SK-N-SH treated with all-trans-retinoic acid at 6 μM for 48 hours (cell line): Measurements from ENCODE around the gene HSPA9.

Experiments
- ATAC-seq: fragments of 200-7000 bp; cut with Tn5 transposase; 3 replicates; pipeline ENCODE4 v1.9.1; 2020; ENCODE audit warnings: mild to moderate bottlenecking, moderate library complexity
- ARNTL ChIP-seq: fragments of 450-650 bp; formaldehyde crosslinking; IDR thresholded peaks from 2 replicates; pipeline ENCODE4 v1.5.0; 2020; ENCODE audit warnings: low read depth, mild to moderate bottlenecking, moderate library complexity, borderline replicate concordance
- BACH2 ChIP-seq: fragments of 250-450 bp; sonication (Bioruptor Pico); IDR thresholded peaks from 2 replicates; pipeline ENCODE4 v1.9.0; 2021; ENCODE audit warnings: mild to moderate bottlenecking, borderline replicate concordance
- CREB5 ChIP-seq: fragments of 250-450 bp; sonication (Bioruptor Pico); IDR thresholded peaks from 2 replicates; pipeline ENCODE4 v1.5.1; 2020; ENCODE audit warnings: low read depth, mild to moderate bottlenecking, moderate library complexity
- CSDC2 ChIP-seq: fragments of 250-450 bp; sonication (Bioruptor Pico); IDR thresholded peaks from 2 replicates; pipeline ENCODE4 v1.5.0; 2020; ENCODE audit warnings: mild to moderate bottlenecking, moderate library complexity
- ESRRG ChIP-seq: fragments of 250-450 bp; sonication (Bioruptor Pico); IDR thresholded peaks from 2 replicates; pipeline ENCODE4 v1.6.1; 2021; ENCODE audit warnings: mild to moderate bottlenecking
- GLIS3 ChIP-seq: fragments of 250-450 bp; sonication (Bioruptor Pico); IDR thresholded peaks from 2 replicates; pipeline ENCODE4 v1.5.0; 2020; ENCODE audit warnings: mild to moderate bottlenecking, moderate library complexity
- ISL1 ChIP-seq: fragments of 250-450 bp; sonication (Bioruptor Pico); IDR thresholded peaks from 2 replicates; pipeline ENCODE4 v2.1.2; 2022; ENCODE audit warnings: mild to moderate bottlenecking, moderate library complexity
- OSR1 ChIP-seq: fragments of 250-450 bp; sonication (Bioruptor Pico); IDR thresholded peaks from 2 replicates; pipeline ENCODE4 v1.8.0; 2022; ENCODE audit warnings: moderate library complexity, mild to moderate bottlenecking, inconsistent platforms
- PATZ1 ChIP-seq: fragments of 250-450 bp; sonication (Bioruptor Pico); IDR thresholded peaks from 2 replicates; pipeline ENCODE4 v1.8.0; 2020; ENCODE audit warnings: mild to moderate bottlenecking, moderate library complexity, borderline replicate concordance
- PPARA ChIP-seq: fragments of 250-450 bp; sonication (Bioruptor Pico); IDR thresholded peaks from 2 replicates; pipeline ENCODE4 v1.5.0; 2020; ENCODE audit warnings: mild to moderate bottlenecking, borderline replicate concordance
- RARB ChIP-seq: fragments of 250-450 bp; sonication (Bioruptor Pico); IDR thresholded peaks from 2 replicates; pipeline ENCODE4 v1.8.0; 2021; ENCODE audit warnings: mild to moderate bottlenecking, moderate library complexity
- SNAI2 ChIP-seq: fragments of 250-450 bp; sonication (Bioruptor Pico); IDR thresholded peaks from 2 replicates; pipeline ENCODE4 v1.5.0; 2020; ENCODE audit warnings: mild to moderate bottlenecking, moderate library complexity
- TOX ChIP-seq: fragments of 250-450 bp; sonication (Bioruptor Pico); IDR thresholded peaks from 2 replicates; pipeline ENCODE4 v1.8.0; 2021; ENCODE audit warnings: mild to moderate bottlenecking, moderate library complexity, borderline replicate concordance
- TSHZ2 ChIP-seq: fragments of 250-450 bp; sonication (Bioruptor Pico); IDR thresholded peaks from 2 replicates; pipeline ENCODE4 v1.5.0; 2020; ENCODE audit warnings: mild to moderate bottlenecking, moderate library complexity
- ZC3H10 ChIP-seq: fragments of 250-450 bp; sonication (Bioruptor Pico); IDR thresholded peaks from 2 replicates; pipeline ENCODE4 v1.5.1; 2021; ENCODE audit warnings: mild to moderate bottlenecking, moderate library complexity
- ZFP3 ChIP-seq: fragments of 250-450 bp; sonication (Bioruptor Pico); IDR thresholded peaks from 2 replicates; pipeline ENCODE4 v1.5.0; 2020; ENCODE audit warnings: mild to moderate bottlenecking, moderate library complexity
- ZFP30 ChIP-seq: fragments of 450-650 bp; formaldehyde crosslinking; IDR thresholded peaks from 2 replicates; pipeline ENCODE4 v1.5.0; 2022; ENCODE audit warnings: mild to moderate bottlenecking, moderate library complexity
- ZNF565 ChIP-seq: fragments of 450-650 bp; formaldehyde crosslinking; conservative IDR thresholded peaks from 2 replicates; pipeline ENCODE4 v1.5.0; 2020; ENCODE audit warnings: low read depth, mild to moderate bottlenecking, moderate library complexity
- ZNF70 ChIP-seq: fragments of 450-650 bp; formaldehyde crosslinking; IDR thresholded peaks from 2 replicates; pipeline ENCODE4 v1.5.0; 2020; ENCODE audit warnings: mild to moderate bottlenecking, moderate library complexity
- TF ChIP-seq, protein P1 (sequence below): fragments of 250-450 bp; sonication (Bioruptor Pico); IDR thresholded peaks from 2 replicates; pipeline ENCODE4 v1.8.0; 2021; ENCODE audit warnings: low read depth, mild to moderate bottlenecking, moderate library complexity, borderline replicate concordance

The HSPA9 gene

GRCh38 chr5:138575194-138576015 lies at the start of gene HSPA9:
HSPA9 (minus strand) TSS chr5:138575401; CDS start chr5:138575318, 83 bp downstream.
- ATAC-seq = peak; percentile 91
- TF ChIP-seq TOX (CRISPR knock-in tag) (no peak), OSR1 (CRISPR knock-in tag) (no peak), ESRRG (peak; percentile 75; the same call in 1 of the 2 replicates), SNAI2 (0 out of 2 replicates have a peak, but pooled peaks have one; percentile 29), CSDC2 (CRISPR knock-in tag) (peak; percentile 79; the same call in 1 of the 2 replicates)

DNA sequence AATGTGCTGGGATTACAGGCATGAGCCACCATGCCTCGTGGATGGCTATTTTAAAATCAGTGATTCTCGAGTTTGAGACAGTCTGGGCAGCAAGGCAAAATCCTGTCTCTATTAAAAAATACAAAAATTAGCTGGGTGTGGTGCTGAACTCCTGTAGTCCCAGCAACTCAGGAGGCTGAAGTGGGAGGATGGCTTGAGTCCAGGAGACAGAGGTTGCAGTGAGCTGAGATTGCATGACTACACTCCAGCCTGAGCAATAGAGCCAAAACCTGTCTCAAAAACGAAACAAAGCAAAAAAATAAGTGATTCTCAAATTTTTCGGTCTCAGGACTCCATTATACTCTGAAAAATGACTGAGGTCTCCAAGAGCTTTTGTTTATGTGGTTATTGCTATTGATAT lies 47.9 kb upstream of the HSPA9 start:
- TF ChIP-seq PATZ1 (CRISPR knock-in tag) (no peak), ZFP30 (CRISPR knock-in tag) (no peak), ZNF70 (CRISPR knock-in tag) (no peak)
- TF ChIP-seq, all 23 proteins: peak for 0
- no peak for ATAC-seq

DNA sequence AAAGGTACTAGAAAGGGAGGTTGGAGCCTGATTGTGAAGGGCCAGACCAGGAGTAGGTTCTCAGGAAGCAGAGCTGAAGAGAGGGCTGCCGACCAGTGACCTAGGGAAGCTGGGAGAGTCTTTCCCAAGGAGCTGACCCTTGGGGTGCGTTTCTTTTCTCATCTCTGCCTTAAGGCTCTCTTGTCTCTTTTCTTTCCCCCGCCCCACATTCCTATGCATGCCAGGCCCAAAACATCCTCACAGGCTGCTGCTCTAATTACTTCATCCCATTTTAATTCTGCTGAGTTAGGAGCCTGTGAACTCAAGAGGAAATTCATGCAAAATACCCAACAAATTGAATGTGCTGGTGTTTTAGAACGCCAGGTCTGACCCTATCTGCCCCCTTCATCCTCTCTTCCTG lies 46.9 kb upstream of the HSPA9 start:
- no peak for ATAC-seq
- TF ChIP-seq TSHZ2 (CRISPR knock-in tag) (no peak), ZFP30 (CRISPR knock-in tag) (no peak), GLIS3 (CRISPR knock-in tag) (no peak), ISL1 (CRISPR knock-in tag) (no peak), BACH2 (CRISPR knock-in tag) (no peak), ZNF565 (CRISPR knock-in tag) (no peak), ARNTL (CRISPR knock-in tag) (no peak), ZC3H10 (CRISPR knock-in tag) (no peak), PATZ1 (CRISPR knock-in tag) (no peak), PPARA (CRISPR knock-in tag) (no peak)
- TF ChIP-seq, protein P1, sequence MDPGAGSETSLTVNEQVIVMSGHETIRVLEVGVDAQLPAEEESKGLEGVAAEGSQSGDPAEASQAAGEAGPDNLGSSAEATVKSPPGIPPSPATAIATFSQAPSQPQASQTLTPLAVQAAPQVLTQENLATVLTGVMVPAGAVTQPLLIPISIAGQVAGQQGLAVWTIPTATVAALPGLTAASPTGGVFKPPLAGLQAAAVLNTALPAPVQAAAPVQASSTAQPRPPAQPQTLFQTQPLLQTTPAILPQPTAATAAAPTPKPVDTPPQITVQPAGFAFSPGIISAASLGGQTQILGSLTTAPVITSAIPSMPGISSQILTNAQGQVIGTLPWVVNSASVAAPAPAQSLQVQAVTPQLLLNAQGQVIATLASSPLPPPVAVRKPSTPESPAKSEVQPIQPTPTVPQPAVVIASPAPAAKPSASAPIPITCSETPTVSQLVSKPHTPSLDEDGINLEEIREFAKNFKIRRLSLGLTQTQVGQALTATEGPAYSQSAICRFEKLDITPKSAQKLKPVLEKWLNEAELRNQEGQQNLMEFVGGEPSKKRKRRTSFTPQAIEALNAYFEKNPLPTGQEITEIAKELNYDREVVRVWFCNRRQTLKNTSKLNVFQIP (CRISPR knock-in tag) = no peak

- no peak for ATAC-seq
- TF ChIP-seq, protein P1 (CRISPR knock-in tag) = no peak
- TF ChIP-seq CREB5 (CRISPR knock-in tag) (no peak), ISL1 (CRISPR knock-in tag) (no peak), ZNF565 (CRISPR knock-in tag) (no peak), RARB (CRISPR knock-in tag) (no peak), TOX (CRISPR knock-in tag) (no peak), PATZ1 (CRISPR knock-in tag) (no peak), ZFP30 (CRISPR knock-in tag) (no peak), ZFP3 (CRISPR knock-in tag) (no peak)
Observed at GRCh38 chr5:138620663-138621224, 45.5 kb upstream of the HSPA9 start.
